IPS DF 4.7 (cell line): ENCODE data around the gene NIM1K.
"Not testable (repeated sequence)": the region's sequence is repeated elsewhere in the genome, so short reads cannot be mapped to it uniquely, and the experiment has no call there.

ENCODE experiments used
- DNase-seq: peaks from one replicate; pipeline ENCODE4 v3.0.0-alpha.2; 2013; ENCODE audit warnings: low spot score; ENCODE audit errors: extremely low read depth

Gene NIM1K

DNA sequence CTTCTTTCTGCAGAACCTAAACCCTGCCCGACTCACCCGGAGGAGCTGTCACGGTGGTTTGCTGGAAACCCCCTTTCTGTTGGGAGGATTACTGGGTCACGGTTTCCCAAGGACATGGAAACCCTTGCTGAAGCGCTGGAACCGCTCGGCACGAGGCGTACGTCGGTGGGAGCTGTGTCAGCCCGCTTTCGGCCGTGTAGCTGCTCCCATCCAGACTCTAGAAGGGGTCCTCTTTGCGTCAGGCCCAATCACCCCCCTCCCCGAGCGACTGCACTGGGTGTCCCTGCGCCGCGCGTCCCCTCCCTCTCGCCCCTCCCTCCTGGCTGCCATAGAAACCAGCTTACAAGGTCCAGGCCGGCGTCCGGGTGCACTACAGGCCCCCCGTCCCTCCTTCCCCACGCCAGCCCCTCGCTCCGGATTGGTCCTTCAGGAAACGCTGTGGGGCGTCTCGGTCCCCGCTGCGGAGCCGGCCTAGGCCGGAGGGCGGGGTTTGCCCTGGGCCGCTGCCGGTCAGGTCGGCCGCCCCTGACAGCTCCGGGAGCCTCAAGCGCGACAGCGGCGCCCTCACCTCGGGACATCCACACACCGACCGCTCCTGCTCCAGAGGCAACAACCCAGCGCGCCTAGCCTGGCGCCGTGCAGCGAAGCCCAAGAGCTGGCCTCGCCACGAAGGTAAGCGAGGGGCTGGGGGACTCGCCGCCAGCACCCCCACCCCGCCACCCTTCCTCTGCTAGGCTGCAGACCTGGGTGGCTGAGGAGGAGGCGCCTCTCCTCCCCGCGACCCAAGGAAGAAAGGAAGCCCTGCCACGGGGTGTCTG is at the start of gene NIM1K:
NIM1K (plus strand) TSS at position 486 of the 818 bp plus-strand sequence. CDS start 53,551 bp downstream, outside the sequence.
- DNase-seq, result no peak

DNA sequence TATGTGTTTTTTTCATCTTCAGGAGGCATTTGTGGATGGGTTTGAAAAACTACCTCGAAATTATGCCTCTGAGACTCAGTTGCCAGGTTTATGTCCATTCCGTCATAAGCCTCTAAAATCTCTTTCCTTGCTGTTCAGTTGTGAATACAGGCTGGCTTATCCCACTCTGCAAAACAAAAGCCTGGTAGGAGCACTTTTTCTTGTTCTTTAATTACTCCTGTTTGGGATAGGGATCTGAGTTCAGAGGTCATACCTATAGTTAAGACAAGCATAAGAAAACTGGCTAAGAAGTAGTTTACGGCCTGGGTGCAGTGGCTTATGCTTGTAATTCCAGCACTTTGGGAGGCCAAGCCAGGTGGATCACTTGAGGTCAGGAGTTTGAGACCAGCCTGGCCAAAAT is 47.0 kb upstream of the NIM1K start:
- DNase-seq, result no peak

DNA sequence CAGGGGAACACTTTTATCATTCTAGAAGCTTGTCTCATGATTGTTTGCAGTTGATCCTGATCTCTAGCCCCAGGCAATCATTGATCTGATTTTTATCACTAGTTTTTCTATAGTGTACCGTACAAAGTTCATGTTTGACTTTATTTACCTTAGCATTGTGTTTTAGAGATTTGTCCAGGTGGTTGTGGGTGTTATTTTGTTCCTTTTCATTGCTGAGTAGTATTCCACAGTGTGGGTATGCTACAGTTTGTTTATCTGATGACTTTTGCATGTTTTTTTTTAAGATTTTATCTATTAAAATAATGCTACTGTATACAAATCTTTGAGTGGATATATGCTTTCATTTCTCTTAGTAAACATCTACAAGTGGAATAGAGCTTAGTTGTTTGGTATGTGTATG is 45.1 kb upstream of the NIM1K start:
- DNase-seq, result no peak

DNA sequence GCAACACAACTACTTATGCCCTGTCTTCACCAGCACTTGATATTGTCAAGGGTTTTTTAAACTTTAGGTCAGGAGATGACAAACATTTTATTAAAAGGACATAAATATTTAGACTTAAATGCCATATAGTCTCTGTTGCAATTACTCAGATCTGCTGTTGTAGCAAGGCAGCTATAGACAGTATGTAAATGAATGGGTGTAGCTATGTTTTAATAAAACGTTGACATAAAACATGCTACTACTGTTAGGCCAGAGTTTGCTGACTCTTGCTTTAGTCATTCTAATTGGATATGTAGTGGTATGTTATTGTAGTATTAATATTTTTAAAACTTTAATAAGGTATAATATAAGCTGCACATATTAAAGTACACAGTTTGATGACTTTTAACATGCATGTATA is 43.6 kb upstream of the NIM1K start:
- no peak for DNase-seq

DNA sequence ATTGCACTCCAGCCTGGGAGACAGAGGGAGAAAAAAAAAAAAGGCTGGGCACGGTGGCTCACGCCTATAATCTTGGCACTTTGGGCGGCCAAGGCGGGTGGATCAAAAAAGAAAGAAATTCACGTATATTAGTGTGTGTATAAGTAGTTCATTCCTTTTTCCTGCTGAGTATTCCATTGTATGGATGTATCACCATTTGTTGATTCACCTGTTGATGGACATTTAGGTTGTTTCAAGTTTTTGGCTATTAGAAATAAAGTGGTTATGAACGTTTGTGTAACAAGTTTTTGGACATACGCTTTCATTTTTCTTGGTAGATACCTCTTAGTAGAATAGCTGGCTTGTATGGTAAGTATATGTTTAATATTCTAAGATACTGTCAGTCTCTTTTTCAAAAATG is 42.8 kb upstream of the NIM1K start:
- no peak for DNase-seq

DNA sequence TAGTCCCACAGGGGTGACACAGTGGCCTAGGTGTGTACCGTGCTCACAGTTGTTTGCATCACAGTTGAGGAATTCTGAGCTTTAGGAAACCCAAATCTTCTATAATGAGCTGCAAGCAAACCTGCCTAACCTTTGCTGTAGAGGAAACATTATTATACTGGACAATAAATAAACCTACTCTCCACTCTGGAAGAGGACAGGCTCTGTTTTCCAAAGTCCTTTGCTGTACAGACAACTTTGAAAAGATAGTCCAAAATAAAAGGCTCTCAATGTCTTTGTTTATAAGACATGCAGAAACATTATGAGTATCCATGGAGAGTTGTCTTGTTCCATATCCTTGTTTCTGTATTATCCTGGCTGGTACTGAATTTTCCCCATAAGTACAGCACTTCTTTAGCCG is 42.0 kb upstream of the NIM1K start:
- no peak for DNase-seq

DNA sequence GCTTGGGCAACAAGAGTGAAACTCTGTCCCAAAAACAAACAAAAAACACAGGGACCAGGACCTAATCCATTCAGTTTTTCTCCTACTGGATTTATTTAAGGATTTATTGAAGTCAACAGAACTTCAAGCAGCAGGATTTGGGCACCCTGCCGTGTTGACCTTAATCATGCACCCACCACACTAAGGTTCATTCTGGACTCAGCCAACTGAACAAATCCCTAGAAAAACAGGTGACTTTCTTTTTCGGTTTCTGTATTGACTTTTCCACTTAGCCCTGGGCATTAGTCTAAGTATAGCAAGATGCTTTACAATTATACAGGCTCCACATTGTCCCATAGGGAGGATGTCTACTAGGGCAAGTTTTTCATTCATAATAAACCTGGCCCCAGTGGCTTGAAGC is 41.3 kb upstream of the NIM1K start:
- DNase-seq, result no peak

DNA sequence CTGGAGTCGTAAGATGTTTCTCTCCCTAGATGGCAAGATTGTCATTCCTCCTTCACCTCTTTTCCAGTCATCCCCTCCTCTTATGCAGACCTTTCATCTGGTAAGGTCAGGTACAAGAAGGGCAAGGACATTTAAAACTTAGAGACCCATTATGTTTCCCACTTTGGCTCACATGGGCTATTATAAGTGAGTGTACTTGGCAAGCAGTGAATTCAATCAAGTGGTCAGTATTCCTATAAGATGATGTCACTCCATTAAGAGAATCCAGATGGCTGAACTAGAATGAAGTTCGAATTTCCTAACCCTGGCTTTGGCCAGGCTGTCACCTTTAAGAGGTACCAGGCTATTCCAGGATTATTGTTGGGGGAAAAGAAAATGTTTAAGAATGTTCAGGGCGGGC is 39.1 kb upstream of the NIM1K start:
- no peak for DNase-seq

DNA sequence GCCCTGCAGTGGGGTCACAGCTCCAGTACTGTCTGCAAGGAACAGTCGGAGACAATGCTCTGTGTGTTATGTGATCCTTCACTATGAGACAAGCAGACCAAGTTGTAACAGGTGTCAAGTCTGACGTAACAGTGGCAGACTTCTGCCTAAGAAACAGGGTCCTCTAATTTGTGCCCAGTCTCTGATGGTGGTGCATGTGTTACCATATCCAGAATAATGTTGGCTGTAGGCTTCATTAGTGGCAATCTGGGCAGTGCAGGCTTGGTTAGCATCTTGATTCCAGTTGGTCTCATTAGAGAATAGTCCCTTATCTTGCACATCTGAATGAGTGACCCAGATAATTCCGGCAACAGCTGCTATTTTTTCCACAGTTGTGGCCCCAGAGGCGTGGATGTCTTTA is 37.6 kb upstream of the NIM1K start:
- no peak for DNase-seq

DNA sequence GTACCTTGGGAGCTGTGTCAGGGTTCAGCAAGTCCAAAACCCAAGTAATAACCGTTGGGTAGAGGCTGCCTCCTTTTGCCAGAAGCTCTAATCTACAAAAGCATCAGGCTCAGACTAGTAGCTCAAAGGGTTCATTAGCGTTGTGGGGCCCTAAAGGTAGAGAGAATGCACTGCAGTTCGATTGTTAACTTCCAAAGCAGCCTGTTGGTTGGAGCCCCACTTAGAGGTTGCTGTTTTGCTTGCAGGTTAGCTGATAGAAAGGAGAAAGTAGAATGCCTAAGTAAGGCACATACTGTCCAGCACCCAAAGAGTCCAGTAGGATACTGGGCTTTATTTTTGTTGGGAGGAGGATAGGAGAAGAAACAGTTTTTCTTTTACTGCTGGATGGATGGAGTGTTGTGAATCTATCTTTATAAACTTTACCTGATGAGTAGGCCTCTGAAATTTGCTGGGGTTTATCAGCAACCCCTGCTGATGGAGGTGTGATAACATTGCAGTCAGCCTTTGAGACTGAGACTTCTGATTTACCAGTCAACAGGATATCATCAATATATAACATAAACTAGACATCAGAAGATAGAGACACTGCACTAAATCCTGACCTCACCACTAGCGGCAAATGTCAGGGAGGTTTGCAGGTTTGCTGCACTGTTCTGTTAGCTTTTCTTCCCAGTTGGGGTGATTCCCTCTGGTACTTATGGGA is 36.5 kb upstream of the NIM1K start:
- DNase-seq, result no peak

DNA sequence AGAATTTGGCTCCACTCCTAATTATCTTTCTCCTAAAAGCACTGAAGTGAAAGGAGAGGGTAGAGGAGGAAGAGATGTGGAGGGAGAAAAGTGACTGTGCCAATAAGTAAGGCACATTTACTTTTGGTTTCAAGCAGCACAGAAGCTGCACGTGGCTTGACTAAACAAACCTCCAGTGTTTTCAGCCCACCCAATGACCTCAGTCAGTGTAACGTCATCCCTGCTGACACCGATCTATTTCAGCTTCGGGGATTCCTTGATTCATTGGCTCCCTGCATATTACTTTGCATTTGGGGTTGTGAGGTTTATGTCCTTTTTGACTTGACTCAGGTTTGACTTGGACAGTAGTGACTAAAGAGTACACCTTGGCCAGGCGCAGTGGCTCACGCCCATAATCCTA is 35.6 kb upstream of the NIM1K start:
- DNase-seq, result no peak

DNA sequence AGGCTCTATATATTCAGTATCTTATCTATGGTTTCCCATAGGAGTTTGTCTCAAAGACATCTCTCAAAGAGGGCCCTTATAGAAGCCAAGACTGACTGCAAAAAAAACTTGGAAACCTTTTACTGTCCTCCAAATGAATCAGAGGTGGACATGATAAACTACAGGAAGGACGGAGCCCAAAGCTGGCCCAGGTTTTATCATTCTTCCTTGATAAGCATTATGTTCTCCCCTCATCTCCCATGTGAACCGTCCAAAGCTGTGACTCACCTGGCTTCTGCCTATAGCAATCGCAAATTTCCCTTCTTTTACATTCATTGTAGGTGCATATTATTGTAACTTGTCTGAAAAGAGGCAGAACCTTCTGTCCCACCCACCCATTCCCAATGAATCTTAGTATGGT is 35.0 kb upstream of the NIM1K start:
- no peak for DNase-seq

DNA sequence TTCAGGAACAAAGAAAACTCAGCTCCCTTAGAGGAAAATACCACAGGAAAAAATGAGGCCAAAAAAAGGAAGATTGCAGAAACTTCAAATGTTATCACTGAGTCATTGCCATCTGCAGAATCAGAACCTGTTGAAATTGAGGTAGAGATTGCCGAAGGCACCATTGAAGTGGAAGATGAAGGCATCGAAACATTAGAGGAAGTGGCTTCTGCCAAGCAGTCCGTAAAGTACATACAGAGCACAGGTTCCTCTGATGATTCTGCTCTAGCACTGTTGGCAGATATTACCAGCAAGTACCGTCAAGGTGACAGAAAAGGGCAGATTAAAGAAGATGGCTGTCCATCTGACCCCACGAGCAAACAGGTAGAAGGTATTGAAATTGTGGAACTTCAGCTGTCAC is 30.8 kb upstream of the NIM1K start:
- DNase-seq, result no peak

DNA sequence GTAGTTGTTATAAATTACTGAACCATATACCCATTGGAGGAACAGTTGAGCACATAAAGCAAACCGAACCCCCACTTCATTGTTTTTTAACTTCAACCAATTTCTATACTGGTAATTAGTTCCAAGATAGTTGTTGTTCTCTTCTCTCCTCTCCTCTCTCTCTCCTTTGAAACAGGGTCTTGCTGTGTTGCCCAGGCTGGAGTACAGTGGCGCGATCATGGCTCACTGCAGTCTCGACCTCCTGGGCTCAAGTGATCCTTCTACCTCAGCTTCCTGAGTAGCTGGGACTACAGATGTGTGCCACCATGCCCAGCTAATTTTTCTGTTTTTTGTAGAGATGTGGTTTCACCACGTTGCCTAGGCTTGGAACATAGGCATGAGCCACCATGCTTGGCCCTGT is 27.2 kb upstream of the NIM1K start:
- not testable (repeated sequence) for DNase-seq

DNA sequence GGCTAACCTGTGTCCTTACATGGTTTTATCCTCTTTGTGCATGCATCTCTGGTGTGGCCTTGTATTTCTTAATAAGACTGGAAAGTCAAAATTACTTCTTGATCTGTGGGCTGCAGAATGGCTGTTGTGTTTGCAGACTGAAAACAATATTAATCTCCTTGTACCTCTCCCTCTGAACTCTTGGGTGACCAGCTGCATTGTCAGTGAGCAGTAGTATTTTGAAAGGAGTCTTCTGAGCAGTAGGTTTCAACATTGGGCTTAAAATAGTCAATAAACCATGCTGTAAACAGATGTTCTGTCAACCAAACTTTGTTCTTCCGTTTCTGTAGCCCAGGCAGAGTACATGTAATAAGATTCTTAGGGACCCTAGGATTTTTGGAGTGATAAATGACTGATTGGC is 26.7 kb upstream of the NIM1K start:
- DNase-seq, result no peak

DNA sequence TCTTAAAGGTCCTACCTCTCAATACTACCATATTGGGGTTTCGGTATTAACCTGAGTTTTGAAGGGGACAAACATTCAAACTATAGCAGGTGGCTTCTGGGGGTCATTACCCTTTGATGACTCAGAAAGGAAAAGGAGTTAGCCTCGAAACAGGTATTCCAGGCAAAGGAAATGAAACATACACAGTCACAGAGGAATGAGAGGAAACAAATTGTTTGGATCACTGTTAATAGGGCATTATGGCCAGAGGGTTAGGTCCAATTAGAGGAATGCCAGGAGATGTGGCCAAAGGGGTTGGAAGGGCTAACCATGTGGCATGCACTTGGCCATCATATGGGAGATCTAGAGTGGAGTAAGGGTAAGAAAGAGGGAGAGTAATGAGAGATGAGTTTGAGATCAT is 23.9 kb upstream of the NIM1K start:
- DNase-seq, result no peak

DNA sequence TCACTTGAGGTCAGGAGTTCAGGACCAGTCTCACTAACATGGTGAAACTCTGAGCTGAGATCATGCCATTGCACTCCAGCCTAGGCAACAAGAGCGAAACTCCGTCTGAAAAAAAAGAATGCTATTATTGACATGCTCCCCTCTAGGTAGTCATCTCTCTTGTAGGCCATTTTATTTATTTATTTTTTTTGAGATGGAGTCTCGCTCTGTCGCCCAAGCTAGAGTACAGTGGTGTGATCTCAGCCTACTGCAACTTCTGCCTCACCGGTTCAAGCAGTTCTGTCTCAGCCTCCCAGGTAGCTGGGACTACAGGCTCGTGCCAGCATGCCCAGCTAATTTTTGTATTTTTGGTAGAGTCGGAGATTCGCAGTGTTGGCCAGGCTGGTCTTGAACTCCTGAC is 20.6 kb upstream of the NIM1K start:
- DNase-seq, result no peak

DNA sequence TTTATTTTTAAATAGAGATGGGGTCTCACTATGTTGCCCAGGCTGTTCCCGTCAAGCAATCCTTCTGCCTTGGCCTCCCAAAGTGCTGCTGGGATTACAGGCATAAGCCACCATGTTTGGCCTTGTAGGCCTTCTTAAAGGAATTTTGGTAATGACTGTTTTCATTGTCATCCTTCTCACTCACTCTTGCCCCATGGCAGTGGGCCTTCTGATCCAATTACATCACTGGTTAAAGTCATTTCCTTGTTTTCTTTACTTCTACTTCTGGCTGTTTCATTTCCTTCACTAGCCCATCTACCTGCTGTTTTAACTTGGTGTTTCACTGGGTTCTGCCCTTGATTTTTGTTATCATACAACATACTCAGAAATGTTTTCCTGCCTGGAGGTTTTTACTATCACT is 20.1 kb upstream of the NIM1K start:
- DNase-seq, result no peak

DNA sequence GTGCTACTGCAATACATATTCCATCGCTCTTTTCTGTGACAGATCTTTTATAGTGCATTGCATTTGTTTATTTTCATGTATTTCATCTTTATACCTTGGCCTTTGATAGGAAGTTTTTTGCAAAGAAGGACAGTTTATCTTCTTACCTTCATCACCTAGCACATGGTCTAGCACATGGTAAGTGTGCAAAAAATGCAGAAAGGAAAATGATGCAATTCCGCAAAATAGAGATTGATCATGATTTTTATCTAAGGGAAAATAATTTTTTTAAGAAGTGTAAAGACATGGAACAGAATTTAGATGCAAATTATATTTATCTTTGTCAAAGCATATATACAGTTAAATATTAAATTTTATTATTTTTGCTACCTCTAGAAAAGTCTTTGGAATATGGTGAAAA is 19.2 kb upstream of the NIM1K start:
- DNase-seq, result no peak

DNA sequence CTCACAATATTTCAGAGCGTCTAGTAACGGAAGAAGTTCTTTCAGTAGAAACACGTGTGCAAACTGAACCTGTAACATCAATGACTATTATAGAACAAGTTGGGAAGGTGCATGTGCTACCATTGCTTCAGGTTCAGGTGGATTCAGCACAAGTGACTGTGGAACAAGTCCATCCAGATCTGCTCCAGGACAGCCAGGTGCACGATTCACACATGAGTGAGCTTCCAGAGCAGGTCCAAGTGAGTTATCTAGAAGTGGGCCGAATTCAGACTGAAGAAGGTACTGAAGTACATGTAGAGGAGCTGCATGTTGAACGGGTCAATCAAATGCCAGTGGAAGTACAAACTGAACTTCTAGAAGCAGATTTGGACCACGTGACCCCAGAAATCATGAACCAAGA is 17.4 kb upstream of the NIM1K start:
- no peak for DNase-seq

DNA sequence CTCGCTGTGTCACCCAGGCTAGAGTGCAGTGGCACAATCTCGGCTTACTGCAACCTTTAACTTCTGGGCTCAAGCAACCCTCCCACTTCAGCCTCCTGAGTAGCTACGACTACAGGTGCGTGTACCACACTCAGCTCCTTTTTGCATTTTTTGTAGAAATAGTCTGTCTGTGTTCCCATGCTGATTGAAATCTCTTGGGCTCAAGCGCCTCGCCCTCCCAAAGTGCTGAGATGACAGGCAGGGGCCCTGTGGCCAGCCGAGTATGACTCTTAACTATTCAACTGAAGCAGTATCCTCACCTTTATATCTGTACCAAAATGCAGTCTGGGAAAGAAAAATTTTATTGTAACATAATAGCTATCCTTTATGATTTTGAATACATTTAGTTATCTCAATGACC is 12.2 kb upstream of the NIM1K start:
- DNase-seq, result no peak

DNA sequence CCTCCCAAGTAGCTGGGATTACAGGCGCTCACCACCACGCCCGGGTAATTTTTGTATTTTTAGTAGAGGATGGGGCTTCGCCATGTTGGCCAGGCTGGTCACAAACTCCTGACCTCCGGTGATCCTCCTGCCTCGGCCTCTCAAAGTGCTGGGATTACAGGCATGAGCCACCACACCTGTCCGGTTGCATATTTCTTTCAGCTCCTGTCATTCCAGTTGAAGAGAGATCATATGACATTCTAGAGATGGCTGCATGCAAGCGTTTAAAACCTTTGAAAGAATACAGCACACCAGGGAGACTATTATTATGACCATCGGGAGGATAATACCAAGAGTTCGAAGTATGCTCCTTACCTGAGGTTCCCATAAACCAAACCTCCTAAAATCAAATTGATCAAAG is 9.6 kb upstream of the NIM1K start:
- no peak for DNase-seq

DNA sequence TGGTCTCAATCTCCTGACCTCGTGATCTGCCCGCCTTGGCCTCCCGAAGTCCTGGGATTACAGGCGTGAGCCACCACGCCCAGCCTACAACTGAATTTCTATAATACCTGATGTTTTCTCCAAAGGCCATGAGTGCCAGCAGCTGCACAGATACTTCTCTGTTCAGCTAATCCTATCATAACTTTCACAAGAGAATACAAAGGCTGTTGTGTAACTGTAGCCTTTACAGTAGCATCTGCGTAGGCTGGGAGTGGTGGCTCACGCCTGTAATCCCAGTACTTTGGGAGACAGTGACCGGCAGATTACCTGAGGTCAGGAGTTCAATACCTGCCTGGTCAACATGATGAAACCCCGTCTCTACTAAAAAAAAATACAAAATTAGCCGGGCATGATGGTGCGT is 8.9 kb upstream of the NIM1K start:
- not testable (repeated sequence) for DNase-seq
